Spleen (tissue), 11 donors: ENCODE measurements around the gene TMEM131L. TPM values are rescaled to one million over a fixed set of nuclear protein-coding genes. Genes with fewer than 3 reads are reported as not detected.
A peak's percentile ranks its signal among the peaks of the same experiment; 100 is the strongest.

ENCODE experiments used
- DNase-seq: peaks from one replicate; pipeline ENCODE4 v3.0.0-alpha.2; 2020
- H3K27ac ChIP-seq, 8 donors: fragments of 200-600 bp; sonication (generic) in 7 of 8; 1 replicate in 4 of 8; 2 replicates in 4 of 8; pipeline versions ENCODE4 v1.5.0 to v1.8.0; 2016 to 2021; ENCODE audit warnings: inconsistent platforms in 4 of 8, mild to moderate bottlenecking in 4 of 8, moderate library complexity in 1 of 8
- H3K27me3 ChIP-seq, 7 donors: fragments of 200-600 bp; sonication (generic) in 6 of 7; replicated peaks in 1 of 7; 1 replicate in 4 of 7; 2 replicates in 3 of 7; pipeline versions ENCODE4 v1.5.0 to v1.8.0; 2016 to 2021; ENCODE audit warnings: inconsistent platforms in 3 of 7, mild to moderate bottlenecking in 1 of 7
- H3K36me3 ChIP-seq, 6 donors: fragments of 200-600 bp; sonication (generic) in 5 of 6; 1 replicate in 4 of 6; 2 replicates in 2 of 6; pipeline versions ENCODE4 v1.5.0 to v1.8.0; 2016 to 2021; ENCODE audit warnings: inconsistent platforms in 2 of 6
- H3K4me1 ChIP-seq, 6 donors: fragments of 200-600 bp; sonication (generic) in 5 of 6; 1 replicate in 3 of 6; 2 replicates in 3 of 6; pipeline versions ENCODE4 v1.5.0 to v1.8.0; 2016 to 2021; ENCODE audit warnings: inconsistent platforms in 3 of 6
- H3K4me3 ChIP-seq, 8 donors: fragments of 200-600 bp; sonication (generic) in 7 of 8; 1 replicate in 4 of 8; 2 replicates in 4 of 8; pipeline versions ENCODE4 v1.5.0 to v1.8.0; 2016 to 2021; ENCODE audit warnings: inconsistent platforms in 4 of 8, mild to moderate bottlenecking in 4 of 8, moderate library complexity in 2 of 8
- H3K9me3 ChIP-seq, 8 donors: fragments of 200-600 bp; sonication (generic) in 7 of 8; 1 replicate in 4 of 8; 2 replicates in 4 of 8; pipeline versions ENCODE4 v1.5.0 to v1.8.0; 2016 to 2021; ENCODE audit warnings: inconsistent platforms in 4 of 8
- CTCF ChIP-seq, 11 experiments: fragments of 200-600 bp in 7 of 11; fragments of 450-650 bp in 4 of 11; sonication (generic) in 4 of 11; IDR thresholded peaks in 8 of 11; conservative IDR thresholded peaks in 3 of 11; 1 replicate in 7 of 11; 2 replicates in 4 of 11; pipeline versions ENCODE4 v1.4.0 to v1.8.0; 2016 to 2021; ENCODE audit warnings: antibody characterized with exemption in 11 of 11, inconsistent platforms in 4 of 11, mild to moderate bottlenecking in 1 of 11
- POLR2A ChIP-seq, 3 donors: fragments of 450-650 bp; IDR thresholded peaks; one replicate each; pipeline ENCODE4 v1.5.1; 2017; ENCODE audit warnings: antibody characterized with exemption in 3 of 3, mild to moderate bottlenecking in 1 of 3
- POLR2AphosphoS5 ChIP-seq, 3 donors: sonication (generic); formaldehyde crosslinking; IDR thresholded peaks; one replicate each; pipeline ENCODE4 v1.5.1; 2017; ENCODE audit warnings: antibody characterized with exemption in 3 of 3
- WGBS, 5 donors: extraction: QIAGEN DNeasy Blood & Tissue Kit in 3 of 5; methylation state at CpG; one replicate each; pipeline versions ENCODE4 v1.1.5 to v1.1.7; 2013 to 2018; 5-methylcytosine and 5-hydroxymethylcytosine counted together
- intact Hi-C: fragments of 100-400 bp; cut with DNase I; formaldehyde crosslinking; loops from one replicate; pipeline ENCODE4 v1.15.0; 2023; ENCODE audit warnings: low total_unique reads
- polyA plus RNA-seq, 3 donors: library from polyadenylated mRNA; stranded (reverse); fragments of 200-250 nt; gene quantifications; one replicate each; pipeline ENCODE4 v1.2.1, GENCODE V29; 2013
- total RNA-seq, 7 donors: library from RNA; depleted of rRNA in 3 of 7; stranded (reverse); fragments of >200 nt in 3 of 7; fragmentation: NEBNext Ultra II Directional in 4 of 7; extraction: Animal tissue kit (Norgen Biotek cat#: 25700) in 4 of 7; gene quantifications; one replicate each; pipeline versions ENCODE4 v1.1.0 to v1.2.1, GENCODE V29; 2016 to 2021
- donor health status: healthy with polysubstance abuse.
- donor health status: DM: no; HTN: no; CAD: no; lungs with moderate emphysema.
- donor health status: DM: no; HTN: no; CAD: no.
- donor health status: Bipolar disorder and iron deficiency.
- donor health status: healthy.
- donor health status: DM: no; HTN: no; CAD: no.
- donor health status: DM: yes; HTN: yes; CAD: no.

The TMEM131L gene
- total and polyA plus RNA-seq, 10 donors = 20.9 to 105 (median 80.1) TPM

DNA sequence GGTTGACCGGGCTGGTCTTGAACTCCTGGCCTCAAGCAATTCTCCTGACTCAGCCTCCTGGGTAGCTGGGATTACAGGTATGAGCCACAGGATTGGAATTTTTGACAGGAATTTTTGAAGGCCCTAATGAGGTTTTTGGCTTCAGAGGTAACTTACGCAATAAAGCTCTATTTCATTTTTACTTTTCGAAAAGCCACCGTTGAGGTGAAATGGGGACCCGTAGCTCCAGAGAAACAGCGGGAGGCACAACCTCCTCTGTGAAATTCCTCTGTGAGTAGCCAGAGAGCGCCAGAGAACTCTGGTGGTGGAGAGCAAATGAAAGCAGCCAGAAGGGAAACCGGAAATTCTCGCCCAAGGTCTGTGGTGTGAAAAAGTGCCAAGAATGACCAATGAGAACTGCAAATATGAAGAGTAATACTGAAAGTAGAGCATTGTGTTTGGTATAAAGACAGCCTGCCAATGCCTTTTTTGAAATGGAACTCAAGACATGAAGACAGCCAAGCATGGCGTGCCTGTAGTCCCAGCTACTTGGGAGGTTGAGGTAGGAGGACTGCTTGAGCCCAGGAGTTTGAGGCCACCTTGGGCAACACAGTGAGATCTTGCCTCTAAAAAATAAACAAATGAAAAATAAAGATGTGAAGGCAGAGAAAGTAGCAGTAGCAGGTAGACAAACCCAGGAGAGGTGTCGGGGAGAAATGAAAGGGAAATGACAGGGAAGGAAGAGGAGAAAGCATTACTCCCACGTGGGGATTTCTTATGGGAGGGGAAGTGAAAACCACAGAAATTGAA, 33.0 kb upstream of the TMEM131L start:
- Histone ChIP-seq H3K4me1 (peaks cover 20 to 94% (median 48%) of the 10 kb centered on the region in 6 donors), H3K36me3 (no peaks in the 10 kb centered on the region), H3K4me3 (peak overlapping the region in 7 of 8 donors; percentile 18 to 68 (median 33)), H3K27me3 (no peaks in the 10 kb centered on the region), H3K27ac (peak overlapping the region; percentile 57 to 90 (median 83)), H3K9me3 (no peaks in the 10 kb centered on the region)
- 21 to 32% (median 27%) methylated on average over 12 of the region's 12 CpGs for WGBS, 5 donors
- peak; percentile 83 for DNase-seq
- intact Hi-C loops = loop anchor here (10.0 kb wide), 3 partner anchors 52 to 142 kb away; no protein-coding TSS in a partner anchor
- peak in 1 of 3 donors; percentile 81 for TF ChIP-seq POLR2AphosphoS5 (IDR thresholded peaks at IDR 0.05)
- peak; percentile 70 to 97 (median 86) for TF ChIP-seq CTCF (IDR thresholded peaks at IDR 0.05 in 8 of 11, conservative IDR thresholded peaks at IDR 0.05 in 3 of 11)
- no peak for TF ChIP-seq POLR2A (IDR thresholded peaks at IDR 0.05)

GRCh38 chr4:153433754-153434105, 32.4 kb upstream of the TMEM131L start:
- 15 to 29% (median 21%) methylated on average over 3 of the region's 3 CpGs for WGBS, 5 donors
- no peaks in the 10 kb centered on the region for H3K27me3 ChIP-seq

DNA sequence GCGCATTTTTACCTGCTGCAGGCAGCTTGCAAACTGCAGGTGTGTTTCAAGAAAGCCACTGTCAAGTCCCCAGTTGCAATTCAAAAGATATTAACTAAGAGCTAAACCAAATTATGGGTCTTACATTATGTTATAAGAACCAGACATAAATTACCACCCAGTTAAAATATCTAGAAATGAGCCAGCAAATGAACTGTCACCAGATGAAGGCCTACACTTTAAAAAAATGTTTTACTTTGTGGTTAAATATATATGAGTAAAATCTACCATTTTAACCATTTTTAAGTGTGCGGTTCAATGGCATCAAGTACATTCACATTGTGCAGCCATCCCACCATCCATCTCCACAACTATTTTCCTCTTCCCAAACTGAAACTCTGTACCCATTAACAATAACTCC, 32.0 kb upstream of the TMEM131L start:
- H3K4me1 ChIP-seq = peaks cover 10 to 94% (median 49%) of the 10 kb centered on the region in 6 donors
- 44 to 73% (median 55%) methylated on average over 2 of the region's 2 CpGs for WGBS, 5 donors
- H3K27ac ChIP-seq = peak overlapping the region in 7 of 8 donors; percentile 78 to 90 (median 84)
- no peaks in the 10 kb centered on the region for H3K9me3 ChIP-seq
- no peak for DNase-seq
- H3K27me3 ChIP-seq = no peaks in the 10 kb centered on the region
- no peak overlapping the region for H3K4me3 ChIP-seq
- intact Hi-C loops = loop anchor here (10.0 kb wide), 3 partner anchors 51 to 141 kb away; no protein-coding TSS in a partner anchor
- TF ChIP-seq CTCF (IDR thresholded peaks at IDR 0.05 in 8 of 11, conservative IDR thresholded peaks at IDR 0.05 in 3 of 11) (no peak), POLR2AphosphoS5 (IDR thresholded peaks at IDR 0.05) (no peak), POLR2A (IDR thresholded peaks at IDR 0.05) (no peak)
- H3K36me3 ChIP-seq = no peaks in the 10 kb centered on the region

More at GRCh38 chr4:153433754-153434105, 32.4 kb upstream of the TMEM131L start:
- no peak for DNase-seq
- no peaks in the 10 kb centered on the region for H3K36me3 ChIP-seq
- no peaks in the 10 kb centered on the region for H3K9me3 ChIP-seq
- H3K27ac ChIP-seq = peak overlapping the region; percentile 57 to 90 (median 83)
- intact Hi-C loops = loop anchor here (10.0 kb wide), 3 partner anchors 51 to 141 kb away; no protein-coding TSS in a partner anchor
- H3K4me3 ChIP-seq = peak overlapping the region in 6 of 8 donors; percentile 18 to 68 (median 35)
- H3K4me1 ChIP-seq = peaks cover 15 to 94% (median 49%) of the 10 kb centered on the region in 6 donors
- no peak for TF ChIP-seq CTCF (IDR thresholded peaks at IDR 0.05 in 8 of 11, conservative IDR thresholded peaks at IDR 0.05 in 3 of 11)
